SH-SY5Y (cell line): ENCODE measurements around the gene SERPIND1.

Experiments
- GATA2 ChIP-seq: IDR thresholded peaks from 2 replicates; pipeline ENCODE4 v1.6.1; 2011; ENCODE audit warnings: mild to moderate bottlenecking, low read depth, low read length
- GATA3 ChIP-seq: IDR thresholded peaks from 2 replicates; pipeline ENCODE4 v1.6.1; 2011; ENCODE audit warnings: low read depth, mild to moderate bottlenecking, low read length, moderate library complexity

- TF ChIP-seq GATA3 (no peak), GATA2 (no peak)
Observed at GRCh38 chr22:20814221-20814808, 40.4 kb downstream of the SERPIND1 start.
